Measurements from ENCODE around the gene ELP4.

Gene ELP4

GRCh38 chr11:31804312-31805036 lies 294.9 kb downstream of the ELP4 start:
- Histone ChIP-seq H3K27ac (no peak overlapping the region), H3K27me3 (peaks cover 100% of the 10 kb centered on the region), H3K9me3 (no peaks in the 10 kb centered on the region), H3K36me3 (no peaks in the 10 kb centered on the region), H3K4me1 (ENCODE audit: control insufficient read depth in 1 of 2, insufficient read depth in 1 of 2, low read depth in 1 of 2, low read length in 1 of 2) (peaks cover 11 to 15% of the 10 kb centered on the region in 2 experiments), H3K4me3 (ENCODE audit: low read depth in 1 of 2, low read length in 1 of 2) (no peak overlapping the region)
- TF ChIP-seq, protein P1, sequence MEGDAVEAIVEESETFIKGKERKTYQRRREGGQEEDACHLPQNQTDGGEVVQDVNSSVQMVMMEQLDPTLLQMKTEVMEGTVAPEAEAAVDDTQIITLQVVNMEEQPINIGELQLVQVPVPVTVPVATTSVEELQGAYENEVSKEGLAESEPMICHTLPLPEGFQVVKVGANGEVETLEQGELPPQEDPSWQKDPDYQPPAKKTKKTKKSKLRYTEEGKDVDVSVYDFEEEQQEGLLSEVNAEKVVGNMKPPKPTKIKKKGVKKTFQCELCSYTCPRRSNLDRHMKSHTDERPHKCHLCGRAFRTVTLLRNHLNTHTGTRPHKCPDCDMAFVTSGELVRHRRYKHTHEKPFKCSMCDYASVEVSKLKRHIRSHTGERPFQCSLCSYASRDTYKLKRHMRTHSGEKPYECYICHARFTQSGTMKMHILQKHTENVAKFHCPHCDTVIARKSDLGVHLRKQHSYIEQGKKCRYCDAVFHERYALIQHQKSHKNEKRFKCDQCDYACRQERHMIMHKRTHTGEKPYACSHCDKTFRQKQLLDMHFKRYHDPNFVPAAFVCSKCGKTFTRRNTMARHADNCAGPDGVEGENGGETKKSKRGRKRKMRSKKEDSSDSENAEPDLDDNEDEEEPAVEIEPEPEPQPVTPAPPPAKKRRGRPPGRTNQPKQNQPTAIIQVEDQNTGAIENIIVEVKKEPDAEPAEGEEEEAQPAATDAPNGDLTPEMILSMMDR (IDR thresholded peaks at IDR 0.05) = no peak

DNA sequence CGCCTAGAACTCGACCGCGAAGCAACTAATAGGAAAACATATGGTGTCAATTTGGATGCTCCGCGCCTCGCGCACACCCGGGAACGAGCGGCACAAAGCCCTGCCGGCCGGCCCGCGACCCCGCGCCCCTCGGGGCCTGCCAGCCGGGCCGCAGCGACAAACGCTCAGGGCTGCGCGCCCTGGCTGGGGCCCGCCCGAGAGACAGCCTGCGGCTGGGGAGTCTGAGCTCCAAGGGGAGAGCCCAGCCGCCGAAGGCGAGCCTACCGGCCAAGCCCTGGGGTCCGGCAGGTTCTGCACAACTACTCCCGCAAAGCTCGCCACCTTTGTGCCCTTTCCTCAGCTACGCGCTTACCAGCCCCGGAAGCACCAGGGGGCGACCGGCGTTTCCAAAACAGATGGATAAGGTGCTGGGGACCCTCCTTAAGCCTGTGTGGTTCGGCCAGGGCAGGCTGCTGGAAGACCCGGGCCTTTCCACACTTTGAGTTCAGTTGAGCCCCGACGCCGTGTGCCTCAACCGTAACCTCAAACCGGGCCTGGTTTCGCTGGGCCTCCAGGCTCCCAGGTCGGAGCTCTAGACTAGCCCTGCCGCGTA lies 295.6 kb downstream of the ELP4 start:
- Histone ChIP-seq H3K36me3 (no peaks in the 10 kb centered on the region), H3K27ac (no peak overlapping the region), H3K9me3 (no peaks in the 10 kb centered on the region), H3K27me3 (peaks cover 100% of the 10 kb centered on the region), H3K4me3 (ENCODE audit: low read depth in 1 of 2, low read length in 1 of 2) (no peak overlapping the region), H3K4me1 (ENCODE audit: control insufficient read depth in 1 of 2, insufficient read depth in 1 of 2, low read depth in 1 of 2, low read length in 1 of 2) (peaks cover 18 to 19% of the 10 kb centered on the region in 2 experiments)
- TF ChIP-seq, protein P1 (IDR thresholded peaks at IDR 0.05) = no peak

DNA sequence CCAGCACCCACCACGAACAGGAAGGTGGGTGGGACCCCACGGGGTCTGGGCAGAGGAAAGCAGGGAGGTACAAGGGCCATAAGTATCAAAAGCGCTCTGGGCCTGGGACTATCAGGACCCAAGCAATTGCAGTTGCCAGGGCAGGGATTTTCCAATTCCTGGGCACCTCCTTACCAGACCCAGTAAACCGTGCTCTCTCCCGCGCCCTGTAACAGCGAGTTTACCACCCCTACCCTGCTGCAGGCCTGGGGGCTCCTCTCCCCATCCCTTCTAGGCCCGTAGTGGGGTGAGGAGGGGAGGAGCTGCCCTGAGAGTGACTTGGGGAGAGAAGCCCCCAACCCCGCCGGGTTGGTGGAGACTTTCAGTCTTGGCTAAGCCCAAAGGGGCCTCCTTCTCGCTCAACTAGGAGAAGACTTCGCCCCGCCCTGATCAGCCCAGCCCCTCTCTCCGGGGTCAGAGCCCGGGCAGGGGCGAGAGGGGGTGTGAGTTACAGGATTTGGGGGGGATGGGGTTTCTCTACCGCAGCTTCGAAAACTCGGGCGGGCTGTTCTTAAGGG lies 296.1 kb downstream of the ELP4 start:
- no peaks in the 10 kb centered on the region for H3K36me3 ChIP-seq
- no peak overlapping the region for H3K4me3 ChIP-seq (ENCODE audit: low read depth in 1 of 2, low read length in 1 of 2)
- peaks cover 100% of the 10 kb centered on the region for H3K27me3 ChIP-seq
- TF ChIP-seq, protein P1 (IDR thresholded peaks at IDR 0.05) = no peak
- peaks cover 22 to 25% of the 10 kb centered on the region in 2 experiments for H3K4me1 ChIP-seq (ENCODE audit: control insufficient read depth in 1 of 2, insufficient read depth in 1 of 2, low read depth in 1 of 2, low read length in 1 of 2)
- H3K9me3 ChIP-seq = no peaks in the 10 kb centered on the region
- no peak overlapping the region for H3K27ac ChIP-seq

DNA sequence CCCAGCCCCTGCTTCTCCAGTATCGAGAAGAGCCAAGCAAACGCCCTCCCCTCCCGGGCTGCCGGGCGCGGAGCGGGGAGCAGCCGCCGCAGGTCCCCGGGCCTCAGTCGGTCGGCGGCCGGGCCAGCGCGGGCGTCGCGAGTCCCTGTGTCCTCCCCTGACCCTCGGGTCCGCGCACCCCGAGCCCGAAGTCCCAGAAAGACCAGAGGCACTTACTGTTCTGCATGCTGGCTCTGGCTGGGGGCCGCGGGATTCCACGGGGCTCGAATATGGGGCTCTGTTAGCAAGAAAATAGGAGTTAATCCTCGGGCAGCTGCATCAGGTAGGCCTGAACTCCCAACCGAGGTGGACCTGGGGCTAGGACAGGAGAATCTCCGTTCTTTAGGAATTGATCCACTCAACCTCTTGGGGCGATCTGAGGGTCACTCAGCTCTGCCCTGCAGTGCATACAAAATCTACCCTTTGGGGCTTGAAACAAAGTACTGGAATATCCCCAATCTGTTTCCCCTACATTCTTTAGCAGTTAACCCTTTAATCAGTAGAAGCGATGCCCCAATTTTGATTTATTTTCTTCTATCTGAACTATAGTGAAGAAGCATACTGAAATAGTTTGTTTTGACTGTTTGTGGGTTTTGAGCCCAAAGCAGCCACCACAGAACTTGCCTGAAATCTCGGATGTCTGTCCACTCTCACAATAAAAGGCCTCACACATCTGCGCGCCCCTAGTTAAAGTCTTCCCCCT lies 296.8 kb downstream of the ELP4 start:
- no peaks in the 10 kb centered on the region for H3K36me3 ChIP-seq
- H3K4me3 ChIP-seq (ENCODE audit: low read depth in 1 of 2, low read length in 1 of 2) = no peak overlapping the region
- H3K27ac ChIP-seq = no peak overlapping the region
- H3K27me3 ChIP-seq = peaks cover 100% of the 10 kb centered on the region
- H3K4me1 ChIP-seq (ENCODE audit: control insufficient read depth in 1 of 2, insufficient read depth in 1 of 2, low read depth in 1 of 2, low read length in 1 of 2) = peaks cover 29 to 31% of the 10 kb centered on the region in 2 experiments
- no peaks in the 10 kb centered on the region for H3K9me3 ChIP-seq
- TF ChIP-seq, protein P1 (IDR thresholded peaks at IDR 0.05) = no peak

GRCh38 chr11:31806928-31807798 lies 297.6 kb downstream of the ELP4 start:
- no peaks in the 10 kb centered on the region for H3K9me3 ChIP-seq
- TF ChIP-seq, protein P1 (IDR thresholded peaks at IDR 0.05) = no peak
- H3K27me3 ChIP-seq = peaks cover 100% of the 10 kb centered on the region
- H3K4me3 ChIP-seq (ENCODE audit: low read depth in 1 of 2, low read length in 1 of 2) = no peak overlapping the region
- H3K27ac ChIP-seq = no peak overlapping the region
- H3K4me1 ChIP-seq (ENCODE audit: control insufficient read depth in 1 of 2, insufficient read depth in 1 of 2, low read depth in 1 of 2, low read length in 1 of 2) = peaks cover 30 to 39% of the 10 kb centered on the region in 2 experiments
- H3K36me3 ChIP-seq = no peaks in the 10 kb centered on the region

All from neutrophil (primary cell).